Activated CD8-positive, alpha-beta T cell treated with anti-CD3 and anti-CD28 coated beads for 36 hours (primary cell): ENCODE measurements around the gene USP4. TPM values are rescaled to one million over a fixed set of nuclear protein-coding genes. Genes with fewer than 3 reads are reported as not detected.

Experiments
- ATAC-seq: fragments of 200-7000 bp; cut with Tn5 transposase; one replicate; pipeline ENCODE4 v1.10.0; 2021; ENCODE audit warnings: mild to moderate bottlenecking, moderate library complexity
- CTCF ChIA-PET: fragments of 350-600 bp; sonication (Branson Sonifier 250); formaldehyde crosslinking; loops from one replicate; lab custom pipeline; 2021; ENCODE audit warnings: antibody characterized with exemption; lab: Charles Lee
- POLR2A ChIA-PET: fragments of 350-600 bp; sonication (Branson Sonifier 250); formaldehyde crosslinking; loops from one replicate; lab custom pipeline; 2021; ENCODE audit warnings: antibody characterized with exemption; lab: Charles Lee
- DNase-seq: peaks from one replicate; pipeline ENCODE4 v3.0.0-alpha.2; 2020
- H3K27ac Mint-ChIP-seq: one replicate; pipeline ENCODE4 v1.8.0; 2021; ENCODE audit warnings: mild to moderate bottlenecking, mixed read lengths
- H3K27me3 Mint-ChIP-seq: one replicate; pipeline ENCODE4 v1.8.0; 2021; ENCODE audit warnings: mixed read lengths
- H3K36me3 Mint-ChIP-seq: one replicate; pipeline ENCODE4 v1.8.0; 2021; ENCODE audit warnings: low read depth, mixed read lengths
- H3K4me1 Mint-ChIP-seq: one replicate; pipeline ENCODE4 v1.8.0; 2021; ENCODE audit warnings: low read depth, mixed read lengths
- H3K4me3 Mint-ChIP-seq: one replicate; pipeline ENCODE4 v1.8.0; 2021; ENCODE audit warnings: mild to moderate bottlenecking, moderate library complexity, mixed read lengths
- H3K9me3 Mint-ChIP-seq: one replicate; pipeline ENCODE4 v1.8.0; 2021; ENCODE audit warnings: mixed read lengths
- CTCF ChIP-seq: fragments of 200-600 bp; IDR thresholded peaks from one replicate; pipeline ENCODE4 v1.8.0; 2022; ENCODE audit warnings: antibody characterized with exemption, mild to moderate bottlenecking
- intact Hi-C: fragments of 100-400 bp; cut with micrococcal nuclease; formaldehyde crosslinking; loops from one replicate; pipeline ENCODE4 v1.10.0; 2022
- total RNA-seq, 2 experiments: library from RNA; stranded (reverse); gene quantifications; one replicate each; pipeline ENCODE4 v1.2.3, GENCODE V29; 2021

The USP4 gene
- total RNA-seq, 2 experiments from 2014 or later: 62.4 to 67.8 TPM

GRCh38 chr3:49257187-49257586 lies 82.7 kb downstream of the USP4 start:
- H3K36me3 Mint-ChIP-seq: no peaks in the 10 kb centered on the region
- CTCF ChIA-PET: interaction anchor here (1.4 kb wide), 1 partner anchor 86 kb away, joined by 3 read pairs; the partner anchor contains the start of gene KLHDC8B
- H3K9me3 Mint-ChIP-seq: no peaks in the 10 kb centered on the region
- H3K4me1 Mint-ChIP-seq: peaks cover 2% of the 10 kb centered on the region
- ATAC-seq: no peak
- DNase-seq: no peak
- POLR2A ChIA-PET: no interaction called here
- no peak for TF ChIP-seq CTCF
- H3K27ac Mint-ChIP-seq: no peak overlapping the region
- intact Hi-C loops: no loop called here
- no peak overlapping the region for H3K4me3 Mint-ChIP-seq
- no peaks in the 10 kb centered on the region for H3K27me3 Mint-ChIP-seq

- Mint-ChIP-seq H3K36me3 (no peaks in the 10 kb centered on the region), H3K4me1 (no peaks in the 10 kb centered on the region), H3K4me3 (no peak overlapping the region), H3K27ac (no peak overlapping the region), H3K27me3 (no peaks in the 10 kb centered on the region), H3K9me3 (no peaks in the 10 kb centered on the region)
- intact Hi-C loops: no loop called here
- ATAC-seq (no peak), DNase-seq (no peak)
- no peak for TF ChIP-seq CTCF
- POLR2A ChIA-PET: no interaction called here
- CTCF ChIA-PET: interaction anchor here (1.0 to 1.4 kb wide), 1 partner anchor 85 kb away, joined by 3 read pairs; the partner anchor contains the start of gene KLHDC8B
Measured at GRCh38 chr3:49255718-49256511, 83.9 kb downstream of the USP4 start.

GRCh38 chr3:49255112-49255511 lies 84.7 kb downstream of the USP4 start:
- Mint-ChIP-seq H3K4me3 (no peak overlapping the region), H3K4me1 (no peaks in the 10 kb centered on the region), H3K9me3 (no peaks in the 10 kb centered on the region), H3K36me3 (no peaks in the 10 kb centered on the region), H3K27me3 (no peaks in the 10 kb centered on the region), H3K27ac (no peak overlapping the region)
- intact Hi-C loops: no loop called here
- DNase-seq (no peak), ATAC-seq (no peak)
- TF ChIP-seq CTCF: no peak
- POLR2A ChIA-PET: no interaction called here
- CTCF ChIA-PET: interaction anchor here (1.0 kb wide), 1 partner anchor 84 kb away, joined by 3 read pairs; the partner anchor contains the start of gene KLHDC8B

- Mint-ChIP-seq H3K9me3 (no peaks in the 10 kb centered on the region), H3K27ac (no peak overlapping the region), H3K4me1 (no peaks in the 10 kb centered on the region), H3K27me3 (no peaks in the 10 kb centered on the region), H3K4me3 (no peak overlapping the region), H3K36me3 (no peaks in the 10 kb centered on the region)
- CTCF ChIA-PET: interaction anchor here (1.0 to 1.3 kb wide), 2 partner anchors 83 to 196 kb away, joined by 3 read pairs; partner anchors contain the start of gene KLHDC8B
- POLR2A ChIA-PET: no interaction called here
- DNase-seq (no peak), ATAC-seq (no peak)
- intact Hi-C loops: no loop called here
- no peak for TF ChIP-seq CTCF
Measured at GRCh38 chr3:49253512-49253911, 86.3 kb downstream of the USP4 start.

- ATAC-seq: no peak
- intact Hi-C loops: no loop called here
- H3K9me3 Mint-ChIP-seq: no peaks in the 10 kb centered on the region
Measured at GRCh38 chr3:49248840-49249227, 91.0 kb downstream of the USP4 start.

More at GRCh38 chr3:49248840-49249227, 91.0 kb downstream of the USP4 start:
- no peaks in the 10 kb centered on the region for H3K36me3 Mint-ChIP-seq
- H3K4me1 Mint-ChIP-seq: no peaks in the 10 kb centered on the region
- POLR2A ChIA-PET: no interaction called here
- no peak overlapping the region for H3K27ac Mint-ChIP-seq
- no peak for DNase-seq
- H3K4me3 Mint-ChIP-seq: no peak overlapping the region
- no peak for TF ChIP-seq CTCF
- CTCF ChIA-PET: no interaction called here
- no peaks in the 10 kb centered on the region for H3K27me3 Mint-ChIP-seq
